ENCODE measurements around the gene CA4.
A peak's percentile ranks its signal among the peaks of the same experiment; 100 is the strongest.

CA4 gene

DNA sequence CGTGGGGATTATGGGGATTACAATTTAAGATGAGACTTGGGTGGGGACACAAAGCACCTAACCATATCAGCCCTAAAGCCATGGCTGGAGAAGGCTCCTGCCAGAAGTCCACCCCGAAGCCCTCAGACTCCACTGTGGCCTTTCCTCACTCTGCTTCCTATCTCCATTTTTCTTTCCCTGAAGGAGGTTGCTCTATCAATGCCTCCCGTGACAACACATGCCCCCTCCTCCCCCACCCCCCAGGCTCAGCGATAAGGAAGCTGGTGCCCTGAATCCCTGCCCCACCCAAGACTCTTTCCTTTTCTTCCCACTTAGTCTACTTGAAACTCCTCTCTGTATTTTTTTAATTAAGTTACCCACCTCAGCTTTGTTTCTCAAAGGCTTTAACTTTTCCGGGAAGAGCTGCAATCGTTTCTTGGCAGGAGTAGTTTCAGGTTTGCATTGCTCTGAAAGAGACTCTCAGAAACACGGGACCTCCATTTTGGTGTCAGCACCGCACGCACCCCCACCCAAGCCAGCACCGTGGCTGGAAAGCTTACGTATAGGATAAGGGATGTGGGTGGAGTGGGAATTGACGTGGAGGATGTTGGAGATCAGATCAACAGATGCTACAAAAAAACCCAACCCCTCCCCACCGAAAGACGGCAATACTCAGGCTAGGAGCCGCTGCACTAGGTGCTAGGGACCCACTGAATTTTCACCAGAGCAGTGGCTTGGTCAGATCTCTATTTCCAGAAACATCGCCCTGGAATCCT lies 15.2 kb upstream of the CA4 start:
- peak; percentile 27 for DNase-seq

DNA sequence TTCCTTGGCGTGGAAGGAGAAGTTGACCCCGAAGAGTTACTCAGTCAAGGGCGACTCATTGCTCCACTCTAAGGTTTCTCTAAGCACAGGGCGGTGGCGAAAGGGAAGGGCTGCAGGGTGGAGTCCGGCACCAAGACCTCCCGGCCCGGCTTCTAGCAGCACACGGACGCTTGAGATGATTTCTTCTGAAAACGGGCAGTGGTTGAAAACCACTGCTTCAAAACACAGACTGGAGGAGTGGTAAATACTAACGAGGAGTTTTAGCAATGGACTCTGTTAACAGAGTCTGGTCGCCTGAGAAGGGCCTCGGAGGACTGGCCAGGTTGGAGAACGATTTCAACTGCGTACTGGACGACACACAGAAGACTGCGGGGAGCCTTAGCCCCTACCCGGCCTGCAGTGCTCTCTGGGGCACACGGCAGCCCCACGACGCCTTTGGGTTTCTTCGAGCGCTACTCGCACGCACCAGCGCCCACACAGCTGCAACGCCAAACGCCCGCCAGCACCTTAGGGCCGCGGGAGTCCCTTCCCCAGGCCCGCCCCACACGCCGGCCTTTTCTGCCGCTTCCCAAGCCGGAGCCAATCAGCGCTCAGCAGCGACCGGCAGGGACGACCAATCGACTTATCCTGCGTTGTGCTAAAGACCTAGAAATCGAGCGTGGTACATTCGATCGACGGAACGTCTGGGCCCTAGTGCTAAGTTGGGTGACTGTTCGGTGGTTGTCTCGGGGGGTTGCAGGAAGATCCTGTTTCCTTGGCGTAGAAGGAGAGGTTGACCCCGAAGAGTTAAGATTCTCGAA lies 14.4 kb upstream of the CA4 start:
- DNase-seq = peak; percentile 92

DNA sequence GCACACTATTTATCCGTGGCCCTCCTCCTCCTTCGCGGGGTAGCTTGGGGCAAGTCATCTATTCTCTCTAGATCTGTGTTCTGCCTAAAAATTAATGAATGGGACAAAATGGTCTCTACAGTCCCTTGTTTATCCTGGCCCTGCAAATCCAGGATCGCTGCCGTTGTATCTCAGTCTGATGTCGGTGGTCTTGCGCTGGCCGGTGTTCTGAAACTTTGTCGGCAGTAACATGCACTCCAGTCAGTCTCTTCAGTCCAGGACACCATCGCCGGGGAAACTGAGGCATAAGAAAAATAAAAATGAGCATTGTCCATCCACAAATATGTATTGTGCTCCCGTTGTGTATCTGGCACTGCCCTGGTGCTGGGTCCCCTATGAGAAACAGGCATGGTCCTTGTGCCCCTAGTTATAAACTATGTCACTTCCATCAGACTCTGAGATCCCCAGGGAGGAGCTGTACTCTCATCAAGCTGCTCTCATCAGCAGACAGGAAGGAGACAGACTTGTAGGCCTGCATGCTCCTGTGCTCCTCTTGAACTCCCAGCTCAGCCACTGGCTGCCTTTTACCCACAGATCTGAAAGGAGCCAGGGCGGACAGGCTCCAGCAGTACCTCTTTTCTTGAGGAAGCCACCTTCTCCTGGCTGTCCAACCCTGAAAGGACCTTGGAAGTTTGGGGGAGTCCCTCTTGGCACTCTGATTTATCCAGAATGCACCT lies 13.7 kb upstream of the CA4 start:
- no peak for DNase-seq

DNA sequence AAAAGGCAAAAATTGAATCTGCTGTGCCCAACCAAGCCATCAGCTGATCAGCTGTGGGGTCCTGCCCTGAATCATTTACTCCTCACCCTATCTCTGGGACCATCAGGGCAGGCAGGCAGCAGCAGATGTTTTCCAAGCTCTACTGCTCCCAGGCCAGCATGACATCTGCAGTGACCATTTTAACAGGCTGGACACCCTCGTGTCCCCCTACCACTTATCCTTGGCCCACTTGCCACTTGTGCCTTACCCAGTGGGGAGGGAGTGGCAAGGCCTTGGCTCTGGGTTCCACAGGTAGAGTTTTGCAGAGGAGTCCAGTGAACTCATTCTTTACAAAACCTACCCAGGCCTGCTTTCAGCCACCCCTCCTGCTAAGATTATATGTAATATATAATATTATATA lies 12.0 kb upstream of the CA4 start:
- no peak for DNase-seq

DNA sequence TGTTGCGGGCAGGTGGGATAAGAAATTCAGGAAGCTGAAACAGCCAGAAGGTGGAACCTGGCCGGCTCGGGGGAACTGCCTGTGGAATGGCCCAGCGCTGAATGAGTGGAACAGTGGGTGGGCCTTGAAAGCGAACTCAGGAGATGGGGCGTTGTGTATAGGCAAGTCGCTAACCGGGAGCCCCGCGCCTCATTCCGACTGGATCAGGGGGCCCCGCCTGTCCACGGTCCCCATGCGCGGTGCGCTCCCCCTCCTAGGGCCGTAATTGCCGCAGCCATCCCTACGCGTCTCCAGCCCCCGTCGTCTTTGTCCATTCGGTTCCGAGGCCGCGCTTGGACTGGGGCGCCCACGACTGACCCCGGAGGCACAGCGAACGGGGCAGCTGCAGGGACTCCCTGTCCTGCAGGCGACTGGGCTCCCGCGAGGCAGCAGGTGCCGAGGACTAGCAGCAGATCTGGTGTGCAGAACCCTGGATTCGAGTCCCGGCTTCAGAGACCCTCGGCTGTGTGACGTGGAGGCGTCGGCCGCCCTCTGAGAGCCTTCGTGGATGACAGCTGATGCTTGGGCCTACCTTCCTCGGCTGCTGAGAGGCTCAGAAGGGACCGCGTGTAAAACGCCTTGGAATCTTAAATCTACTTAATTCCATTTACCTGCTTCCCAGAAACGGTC lies 10.9 kb upstream of the CA4 start:
- DNase-seq = no peak

DNA sequence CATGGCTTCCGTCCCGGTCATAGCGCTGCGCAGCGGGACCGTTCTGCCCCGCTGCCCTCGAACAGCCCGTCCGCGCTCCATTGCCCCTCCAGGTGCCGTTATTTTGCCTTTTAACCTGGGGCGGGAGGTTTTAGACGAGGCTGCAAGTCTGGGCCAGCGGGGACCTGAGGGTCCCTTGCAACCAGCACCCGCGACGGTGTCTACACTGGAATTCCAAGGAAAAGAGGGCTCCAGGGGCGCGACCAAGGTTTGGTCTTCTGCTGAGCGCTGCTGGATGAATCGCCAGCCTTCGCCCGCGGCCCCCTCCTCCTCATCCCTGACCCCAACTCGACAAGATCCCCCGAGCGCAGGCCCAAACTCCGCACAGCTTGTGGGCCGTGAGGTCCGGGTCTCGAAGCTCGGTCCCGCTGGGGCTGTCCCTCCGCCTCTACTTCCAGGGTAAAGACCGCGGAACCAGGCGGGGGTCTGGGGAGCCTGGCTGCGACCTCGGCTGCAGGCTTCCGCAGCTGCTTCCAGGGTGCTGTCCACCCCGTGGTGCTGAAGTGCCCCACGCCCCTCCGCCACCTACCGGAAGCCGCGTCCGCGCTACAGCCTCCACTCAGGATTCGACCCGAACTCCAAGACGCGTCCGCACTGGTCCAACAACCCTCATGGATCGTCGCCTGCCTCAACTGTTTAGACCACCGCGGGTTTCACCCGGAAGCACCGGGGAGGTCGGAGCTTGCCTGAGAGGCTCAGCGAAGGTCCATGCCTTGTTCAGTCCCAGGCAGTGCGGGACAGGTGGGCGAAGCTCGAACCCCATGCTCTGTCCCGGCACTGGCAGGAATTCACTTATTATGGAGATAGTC lies 10.1 kb upstream of the CA4 start:
- DNase-seq = peak; percentile 57

DNA sequence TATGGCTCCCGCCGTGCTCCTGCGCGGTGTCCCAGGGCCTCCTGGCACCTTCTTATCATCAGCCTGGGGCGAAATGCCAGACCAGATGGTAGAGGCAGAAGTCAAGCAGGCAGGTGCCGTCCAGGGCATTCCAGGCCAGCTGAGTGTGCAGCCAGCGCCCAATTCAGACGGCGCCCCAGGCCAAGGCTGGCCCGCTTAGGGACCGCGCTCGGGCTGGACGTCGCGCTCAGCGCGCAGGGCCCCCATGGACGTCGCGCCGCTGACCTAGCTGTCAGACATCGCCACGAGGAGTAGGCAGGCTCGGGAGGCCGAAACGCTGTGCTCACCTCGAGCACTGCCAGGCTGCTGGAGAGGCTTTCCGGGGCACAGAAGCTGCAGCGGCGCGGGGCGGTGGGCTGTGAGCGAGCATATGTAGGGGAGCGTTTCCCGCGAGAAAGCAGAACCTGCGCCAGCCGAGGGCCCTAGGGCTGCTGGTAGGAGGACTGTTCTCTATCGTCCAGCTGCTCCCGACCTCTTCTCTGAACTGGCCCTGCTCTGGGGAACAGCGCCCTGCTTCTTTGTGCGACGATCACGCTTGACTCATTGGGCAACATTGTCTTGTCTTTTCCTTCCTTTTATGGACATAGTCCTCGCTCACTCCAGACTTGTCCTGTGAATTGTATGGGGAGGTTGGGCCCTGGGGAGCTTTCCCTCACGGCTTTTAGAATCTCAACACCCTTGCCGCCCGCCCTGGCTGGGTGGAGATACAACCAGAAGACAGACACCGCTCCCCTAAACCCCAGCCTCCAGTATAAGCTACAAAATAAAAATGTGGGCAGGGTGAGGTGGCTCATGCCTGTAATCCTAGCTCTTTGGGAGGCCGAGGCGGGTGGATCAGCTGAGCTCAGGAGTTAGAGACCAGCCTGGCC lies 8.4 kb upstream of the CA4 start:
- DNase-seq = peak; percentile 61

DNA sequence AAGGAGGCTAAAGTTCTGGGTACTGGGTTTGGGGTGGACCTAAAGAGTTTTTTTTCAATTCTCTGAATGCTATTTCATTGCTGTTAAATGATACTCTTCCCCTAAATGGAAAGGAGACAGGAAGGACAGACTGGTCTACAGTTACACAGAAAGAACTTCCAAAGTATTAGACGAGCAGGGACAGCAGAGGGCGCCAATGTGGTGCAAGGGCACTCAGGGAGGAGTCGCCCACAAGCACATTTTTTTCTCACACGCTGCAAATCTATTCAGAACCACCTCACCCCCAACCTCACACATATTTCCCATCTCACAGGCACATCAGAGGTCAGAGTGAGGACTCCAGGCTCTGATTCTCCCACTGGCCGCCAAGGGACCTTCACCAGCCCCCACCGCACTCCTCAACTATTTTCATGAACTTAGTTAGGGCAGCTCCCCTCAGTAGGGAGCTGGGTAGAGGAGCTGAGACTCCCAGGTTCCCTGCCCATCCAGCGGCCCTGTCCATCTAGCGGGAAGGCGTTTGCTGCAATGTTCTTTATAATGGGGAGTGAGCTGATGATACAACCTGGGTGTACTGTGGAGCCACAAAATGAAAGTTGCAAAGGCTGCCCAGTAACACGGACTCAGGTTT lies 6.8 kb upstream of the CA4 start:
- peak; percentile 86 for DNase-seq

DNA sequence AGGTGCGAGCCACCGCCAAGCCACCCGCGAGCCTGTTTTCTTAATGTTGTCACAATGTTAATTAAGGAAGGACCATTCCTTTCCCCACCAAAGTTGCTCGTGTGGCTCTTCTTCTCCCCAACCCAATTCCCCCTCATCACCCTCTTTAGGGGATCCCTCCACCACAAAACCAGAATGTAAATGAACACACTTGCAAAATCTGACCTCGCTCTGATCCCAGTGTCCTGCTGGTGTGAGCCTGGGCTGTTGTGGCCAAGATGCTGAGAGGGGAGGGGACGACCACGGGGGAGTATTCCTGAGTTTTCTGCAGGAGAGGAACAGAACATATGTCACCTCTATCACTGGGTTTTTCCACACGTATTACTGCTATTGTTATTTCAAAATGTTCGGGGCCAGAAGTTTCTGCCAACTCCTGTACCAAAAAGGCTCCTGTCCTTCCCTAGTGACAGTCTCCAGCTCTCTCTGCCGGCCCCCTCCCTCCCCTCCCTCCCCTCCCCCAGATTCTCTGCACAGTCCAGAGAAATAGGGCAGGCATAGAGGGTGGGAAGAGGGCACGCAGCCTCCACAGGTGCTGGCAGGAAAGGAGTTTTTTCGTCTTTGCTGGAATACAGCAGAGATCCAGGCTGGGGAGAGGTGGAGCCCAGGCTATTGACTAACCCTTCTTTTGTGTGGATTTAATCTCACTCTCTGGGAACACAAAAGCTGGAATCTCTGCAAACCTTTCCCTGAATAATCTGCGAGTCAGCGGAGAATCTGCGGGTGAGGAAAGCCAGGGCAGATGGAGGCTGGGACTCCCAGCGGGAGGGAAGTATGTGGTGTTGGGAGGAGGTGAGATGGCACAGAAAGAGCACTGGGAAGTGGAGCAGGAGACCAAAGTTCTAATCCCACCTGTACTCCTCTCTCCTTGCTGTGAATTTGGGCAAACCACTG lies 4.5 kb upstream of the CA4 start:
- no peak for DNase-seq

DNA sequence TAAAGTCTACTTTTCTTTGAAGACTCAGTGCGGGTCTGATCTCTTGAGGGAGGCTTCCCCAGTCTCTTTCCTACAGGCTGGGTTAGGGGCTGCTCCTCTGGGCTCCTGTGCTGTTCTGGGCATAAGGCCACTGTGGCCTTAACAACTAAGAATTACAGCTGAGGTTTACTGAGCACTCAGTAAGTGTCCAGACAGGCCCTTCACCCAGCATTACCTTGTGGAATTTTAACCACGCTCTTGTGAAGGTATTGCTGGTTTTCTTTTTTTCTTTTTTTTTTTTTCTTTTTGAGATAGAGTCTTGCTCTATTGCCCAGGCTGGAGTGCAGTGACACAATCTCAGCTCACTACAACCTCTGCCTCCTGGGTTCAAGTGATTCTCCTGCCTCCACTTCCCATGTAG lies 3.6 kb upstream of the CA4 start:
- no peak for DNase-seq

DNA sequence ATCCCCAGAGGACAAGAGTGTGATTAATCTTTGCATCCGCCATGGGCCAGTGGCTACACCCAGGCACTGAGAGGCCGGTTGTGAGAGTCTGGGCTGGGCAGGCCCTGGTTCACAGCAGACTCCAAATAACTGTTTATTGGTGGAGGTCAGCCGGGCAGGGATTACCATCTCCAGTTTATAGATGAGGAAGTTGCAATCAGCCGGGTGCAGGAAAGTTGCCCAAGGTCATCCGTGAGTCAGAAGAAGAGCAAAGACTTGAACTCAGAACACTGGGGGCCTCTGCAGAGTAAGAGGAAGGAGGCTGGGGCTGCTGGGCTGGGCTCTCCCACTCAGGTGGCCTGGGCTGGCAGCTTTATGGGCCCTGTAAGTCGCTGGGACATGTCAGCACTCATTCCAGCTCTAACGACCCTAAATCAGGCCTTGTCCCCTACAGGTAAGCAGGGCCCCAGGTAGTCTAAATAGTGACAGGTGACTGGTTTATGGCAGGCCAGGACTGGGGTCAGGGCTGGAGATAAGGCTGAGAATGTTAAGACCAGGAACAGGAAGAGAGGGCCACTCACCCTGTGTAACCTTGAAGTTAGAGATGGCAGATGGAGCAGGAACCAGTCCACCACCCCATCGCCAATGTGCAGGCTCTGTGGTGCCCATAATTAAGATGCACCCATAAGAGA lies 2.1 kb upstream of the CA4 start:
- DNase-seq = peak; percentile 32

DNA sequence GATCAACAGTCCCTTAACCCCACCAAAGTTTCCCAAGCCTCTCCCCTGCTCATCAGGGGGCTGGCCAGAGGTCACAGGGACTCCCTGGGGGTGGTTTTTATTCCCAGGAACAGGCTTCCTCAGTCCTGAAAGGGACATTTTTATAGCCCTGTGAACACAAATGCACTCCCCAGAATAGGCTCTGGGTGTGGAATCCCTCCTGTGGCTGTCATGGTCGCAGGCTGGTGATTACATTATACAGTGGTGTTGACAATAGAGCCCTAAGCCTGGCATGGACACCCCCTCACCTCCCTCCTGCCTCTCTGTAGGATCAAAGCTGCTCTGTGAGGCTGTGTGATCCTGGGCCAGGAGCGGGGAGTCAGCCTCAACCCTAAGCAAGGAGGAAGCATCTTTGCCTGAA lies 1.4 kb upstream of the CA4 start:
- no peak for DNase-seq

DNA sequence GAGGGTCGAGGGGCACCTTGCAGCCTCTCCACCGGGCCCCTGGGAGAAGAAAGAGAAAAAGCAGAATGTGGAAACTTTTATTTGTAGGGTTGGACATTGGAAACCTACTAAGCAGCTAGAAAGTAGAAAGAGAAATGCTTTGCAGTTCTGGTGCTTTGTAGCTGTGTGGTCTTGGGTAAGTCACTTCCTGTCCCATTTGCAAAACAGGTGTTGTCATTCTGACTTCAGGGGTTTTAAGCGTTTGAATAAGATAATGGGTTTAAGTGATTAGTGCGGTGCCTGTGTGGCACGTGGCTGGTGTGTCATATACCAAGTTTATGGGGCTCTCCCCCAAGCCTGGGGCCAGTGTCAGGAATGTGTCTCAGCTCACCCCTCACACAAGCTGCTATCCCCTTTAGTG lies 1.6 kb downstream of the CA4 start:
- no peak for DNase-seq

DNA sequence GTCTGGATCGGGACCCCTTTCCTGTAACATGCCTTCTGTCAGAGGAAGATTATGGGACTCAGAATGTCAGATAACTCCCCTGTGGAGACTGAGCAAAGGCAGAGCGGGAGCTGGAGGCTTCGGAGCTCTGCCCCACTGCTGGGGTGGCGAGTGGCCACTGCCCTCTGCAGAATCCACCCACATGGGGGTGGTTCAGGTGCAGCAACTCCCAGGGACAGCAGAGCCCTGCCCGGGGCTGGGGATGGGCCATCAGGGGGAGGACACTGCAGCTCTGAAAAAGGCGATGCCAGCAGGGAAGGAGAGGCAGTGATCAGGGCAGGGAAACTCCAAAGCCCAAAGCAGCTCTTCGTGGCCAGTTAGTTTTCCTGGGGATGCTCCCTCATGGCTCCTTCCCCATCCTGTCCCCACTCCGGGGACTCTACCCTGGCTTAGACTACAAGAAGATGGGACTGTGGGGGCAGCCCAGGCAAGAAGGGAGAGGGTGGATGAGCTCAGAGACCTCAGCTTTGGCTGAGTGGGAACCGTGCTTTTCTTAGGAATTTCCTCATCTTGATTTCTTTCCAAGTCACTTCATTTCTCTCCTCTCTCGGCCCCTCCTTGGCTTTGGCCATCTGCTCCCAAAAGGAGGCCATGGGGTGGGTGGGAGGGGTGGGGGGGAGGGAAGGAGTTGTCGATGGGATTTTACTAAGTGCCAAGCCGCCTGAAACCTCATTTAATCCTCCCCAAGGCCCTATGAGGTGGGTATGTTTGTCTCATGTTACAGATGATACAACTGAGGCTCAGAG lies 4.0 kb downstream of the CA4 start:
- no peak for DNase-seq

DNA sequence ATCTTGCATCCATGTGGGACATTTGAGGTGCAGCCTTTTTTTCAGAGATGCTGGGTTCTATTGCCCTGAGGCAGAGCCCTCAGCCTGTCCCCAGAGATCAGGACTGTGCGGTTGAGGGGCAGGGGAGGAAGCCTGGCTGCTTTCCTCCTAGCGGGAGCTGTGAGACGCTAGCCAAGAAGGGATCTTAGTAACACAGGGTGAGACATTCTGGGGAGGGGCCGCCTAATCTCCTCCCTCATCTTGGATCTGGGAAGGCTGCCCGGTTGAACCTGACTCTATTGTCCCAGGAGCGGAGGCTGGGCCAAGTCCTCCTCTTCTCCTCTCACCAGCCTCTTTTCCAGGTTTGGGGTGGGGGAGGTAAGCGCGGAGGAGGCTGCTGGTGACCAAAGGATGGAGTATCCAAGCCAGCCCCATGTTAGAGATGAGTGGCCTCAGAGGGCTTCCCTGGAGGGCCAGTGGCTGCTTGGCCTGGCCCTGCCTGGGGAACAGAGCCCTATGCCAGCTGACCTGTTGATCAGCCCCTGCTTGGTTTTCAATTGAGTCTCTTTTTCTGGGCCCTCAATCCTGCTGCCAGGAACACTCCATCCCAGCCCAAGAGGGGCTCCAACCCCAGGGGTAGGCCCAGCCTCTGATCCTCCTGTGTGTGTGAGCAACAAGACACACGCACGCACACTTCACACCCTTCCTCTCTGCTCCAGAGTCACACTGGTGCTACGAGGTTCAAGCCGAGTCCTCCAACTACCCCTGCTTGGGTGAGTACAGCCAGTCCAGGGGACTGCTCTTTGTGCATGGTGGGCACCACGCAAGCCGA lies 5.0 kb downstream of the CA4 start:
- DNase-seq = no peak

DNA sequence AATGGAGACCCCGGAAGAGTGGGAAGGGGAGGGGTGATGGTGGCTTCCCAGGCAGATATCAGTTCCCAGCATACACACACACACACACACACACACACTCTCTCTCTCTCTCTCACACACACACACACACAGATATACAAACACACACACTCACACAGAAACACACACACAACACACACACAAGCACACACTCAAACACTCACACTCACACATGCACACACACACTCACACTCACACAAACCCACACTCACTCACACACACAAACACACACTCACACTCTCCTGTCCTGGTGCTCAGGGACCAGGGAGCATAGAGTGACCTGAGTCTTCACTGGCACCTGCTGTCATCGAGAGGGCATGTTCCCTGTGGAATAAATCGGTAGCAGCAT lies 5.6 kb downstream of the CA4 start:
- DNase-seq = no peak

DNA sequence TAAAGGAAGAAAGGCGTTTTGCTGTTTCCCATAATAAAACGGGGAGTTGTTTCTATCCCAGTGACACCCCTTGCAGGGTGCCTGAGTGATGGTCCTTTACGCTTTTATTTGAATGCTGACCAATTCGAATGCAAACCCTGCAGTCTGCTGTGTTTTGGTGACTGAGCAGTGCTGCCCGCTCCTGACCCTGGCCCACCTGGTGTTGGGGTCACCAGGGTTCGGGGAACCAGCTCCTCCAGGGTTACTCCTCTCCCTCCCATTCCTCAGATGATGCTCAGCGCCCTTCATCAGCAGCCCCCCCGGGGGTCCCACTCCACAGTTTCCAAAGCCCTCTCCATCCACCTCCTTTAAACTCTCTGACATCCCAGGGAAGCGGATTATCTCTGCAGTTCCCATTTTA lies 6.0 kb downstream of the CA4 start:
- no peak for DNase-seq
